GM23248 (cell line): ENCODE data around the gene CMTM6.

Experiments
- EZH2 ChIP-seq: fragments of 200-600 bp; sonication (generic); IDR thresholded peaks from 2 replicates; pipeline ENCODE4 v1.6.1; 2018; ENCODE audit warnings: antibody characterized with exemption, mild to moderate bottlenecking; ENCODE audit not compliant: insufficient read depth, poor library complexity, severe bottlenecking
- EZH2phosphoT487 ChIP-seq: fragments of 200-600 bp; sonication (generic); IDR thresholded peaks from 2 replicates; pipeline ENCODE4 v1.6.1; 2018; ENCODE audit warnings: antibody characterized with exemption, moderate library complexity, mild to moderate bottlenecking, low read depth; ENCODE audit not compliant: insufficient read depth

DNA sequence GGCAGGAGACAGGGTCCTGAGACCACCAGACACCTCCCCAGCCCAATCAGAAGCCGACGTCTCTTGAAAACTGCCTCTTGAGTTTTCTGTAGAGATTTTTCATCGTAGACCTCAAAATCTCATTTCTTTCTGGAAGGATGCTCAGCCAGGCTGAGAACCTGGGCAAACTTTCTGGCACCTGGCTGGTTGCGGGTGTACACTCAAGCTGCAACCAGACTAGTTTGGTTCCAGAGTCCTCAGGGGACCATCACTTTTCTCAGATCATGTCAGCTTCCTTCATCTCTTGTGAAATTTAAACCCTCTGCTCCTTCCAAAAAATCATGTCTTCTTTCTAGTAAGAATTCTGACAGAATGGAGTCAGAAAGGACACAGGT is 65.8 kb downstream of the CMTM6 start:
- TF ChIP-seq EZH2 (no peak), EZH2phosphoT487 (no peak)
